Endodermal cell (in vitro differentiated cells): Measurements from ENCODE around the gene UBXN10. TPM values are rescaled to one million over a fixed set of nuclear protein-coding genes. Genes with fewer than 3 reads are reported as not detected.

Source experiments
- DNase-seq: peaks from one replicate; pipeline ENCODE4 v3.0.0-alpha.2; 2017
- H3K27ac ChIP-seq: 2 replicates; pipeline ENCODE4 v1.5.1; 2013; ENCODE audit warnings: mild to moderate bottlenecking, low read depth, low read length, moderate library complexity
- H3K27me3 ChIP-seq: 2 replicates; pipeline ENCODE4 v1.6.1; 2013; ENCODE audit warnings: mild to moderate bottlenecking, low read length, moderate library complexity; ENCODE audit not compliant: insufficient read depth, control insufficient read depth, poor library complexity, severe bottlenecking
- H3K36me3 ChIP-seq: 2 replicates; pipeline ENCODE4 v1.7.0; 2013; ENCODE audit warnings: mild to moderate bottlenecking, low read length, moderate library complexity; ENCODE audit not compliant: control insufficient read depth, insufficient read depth
- H3K4me1 ChIP-seq: one replicate; pipeline ENCODE4 v1.7.0; 2013; ENCODE audit warnings: low read length; ENCODE audit not compliant: control insufficient read depth, insufficient read depth
- H3K4me3 ChIP-seq: 2 replicates; pipeline ENCODE4 v1.5.1; 2013; ENCODE audit warnings: mild to moderate bottlenecking, low read length, moderate library complexity
- H3K9ac ChIP-seq: 2 replicates; pipeline ENCODE4 v1.6.1; 2013; ENCODE audit warnings: mild to moderate bottlenecking, low read length, moderate library complexity; ENCODE audit not compliant: poor library complexity, severe bottlenecking; ENCODE audit errors: extremely low read depth
- H3K9me3 ChIP-seq: 2 replicates; pipeline ENCODE4 v1.6.1; 2013; ENCODE audit warnings: mild to moderate bottlenecking, low read length, moderate library complexity; ENCODE audit not compliant: control insufficient read depth
- H3K27ac Mint-ChIP-seq: 2 replicates; pipeline ENCODE4 v1.8.0; 2020; ENCODE audit warnings: mixed read lengths
- H3K27me3 Mint-ChIP-seq: 2 replicates; pipeline ENCODE4 v1.8.0; 2021; ENCODE audit warnings: mild to moderate bottlenecking, mixed read lengths; ENCODE audit not compliant: insufficient read depth
- H3K36me3 Mint-ChIP-seq: 2 replicates; pipeline ENCODE4 v1.8.0; 2020; ENCODE audit warnings: low read depth, mixed read lengths
- H3K4me1 Mint-ChIP-seq: 2 replicates; pipeline ENCODE4 v1.8.0; 2020; ENCODE audit warnings: mixed read lengths
- H3K4me3 Mint-ChIP-seq: 2 replicates; pipeline ENCODE4 v1.8.0; 2020; ENCODE audit warnings: mild to moderate bottlenecking, moderate library complexity, mixed read lengths
- H3K9me3 Mint-ChIP-seq: 2 replicates; pipeline ENCODE4 v1.8.0; 2020; ENCODE audit warnings: mild to moderate bottlenecking, mixed read lengths
- CTCF ChIP-seq: fragments of 200-600 bp; sonication (generic); conservative IDR thresholded peaks from 2 replicates; pipeline ENCODE4 v1.5.0; 2021; ENCODE audit warnings: antibody characterized with exemption, mild to moderate bottlenecking
- WGBS, 2 experiments: methylation state at CpG; one replicate each; pipeline versions ENCODE4 v1.1.5 to v1.1.7; 2013; ENCODE audit warnings: missing lambda C conversion rate in 2 of 2, mixed read lengths in 1 of 2; ENCODE audit not compliant: insufficient coverage in 1 of 2, insufficient read length in 1 of 2; 5-methylcytosine and 5-hydroxymethylcytosine counted together
- total RNA-seq, 2 donors: library from RNA; stranded (reverse); fragmentation: NEBNext Ultra II Directional in 1 of 2; extraction: Animal tissue kit (Norgen Biotek cat#: 25700) in 1 of 2; gene quantifications; 2 replicates in 1 of 2; 3 replicates in 1 of 2; pipeline ENCODE4 v1.2.1, GENCODE V29; 2021

UBXN10 gene
- total RNA-seq, 2 donors from 2014 or later: 1.7 to 2.6 TPM

GRCh38 chr1:20167126-20167525 lies 18.8 kb upstream of the UBXN10 start:
- peaks cover 18% of the 10 kb centered on the region for H3K27me3 Mint-ChIP-seq
- no peak overlapping the region for H3K27ac Mint-ChIP-seq
- H3K4me3 ChIP-seq: no peak overlapping the region
- WGBS, 2 experiments: 83 to 87% methylated on average over 4 to 8 of the region's 8 CpGs
- H3K4me3 Mint-ChIP-seq: no peak overlapping the region
- no peaks in the 10 kb centered on the region for H3K36me3 ChIP-seq
- H3K36me3 Mint-ChIP-seq: no peaks in the 10 kb centered on the region
- no peak overlapping the region for H3K27ac ChIP-seq
- no peak for TF ChIP-seq CTCF
- peaks cover 26% of the 10 kb centered on the region for H3K9me3 Mint-ChIP-seq
- H3K27me3 ChIP-seq: no peaks in the 10 kb centered on the region
- H3K4me1 ChIP-seq: no peaks in the 10 kb centered on the region
- no peak overlapping the region for H3K9ac ChIP-seq
- H3K4me1 Mint-ChIP-seq: no peaks in the 10 kb centered on the region
- DNase-seq: no peak
- no peaks in the 10 kb centered on the region for H3K9me3 ChIP-seq

DNA sequence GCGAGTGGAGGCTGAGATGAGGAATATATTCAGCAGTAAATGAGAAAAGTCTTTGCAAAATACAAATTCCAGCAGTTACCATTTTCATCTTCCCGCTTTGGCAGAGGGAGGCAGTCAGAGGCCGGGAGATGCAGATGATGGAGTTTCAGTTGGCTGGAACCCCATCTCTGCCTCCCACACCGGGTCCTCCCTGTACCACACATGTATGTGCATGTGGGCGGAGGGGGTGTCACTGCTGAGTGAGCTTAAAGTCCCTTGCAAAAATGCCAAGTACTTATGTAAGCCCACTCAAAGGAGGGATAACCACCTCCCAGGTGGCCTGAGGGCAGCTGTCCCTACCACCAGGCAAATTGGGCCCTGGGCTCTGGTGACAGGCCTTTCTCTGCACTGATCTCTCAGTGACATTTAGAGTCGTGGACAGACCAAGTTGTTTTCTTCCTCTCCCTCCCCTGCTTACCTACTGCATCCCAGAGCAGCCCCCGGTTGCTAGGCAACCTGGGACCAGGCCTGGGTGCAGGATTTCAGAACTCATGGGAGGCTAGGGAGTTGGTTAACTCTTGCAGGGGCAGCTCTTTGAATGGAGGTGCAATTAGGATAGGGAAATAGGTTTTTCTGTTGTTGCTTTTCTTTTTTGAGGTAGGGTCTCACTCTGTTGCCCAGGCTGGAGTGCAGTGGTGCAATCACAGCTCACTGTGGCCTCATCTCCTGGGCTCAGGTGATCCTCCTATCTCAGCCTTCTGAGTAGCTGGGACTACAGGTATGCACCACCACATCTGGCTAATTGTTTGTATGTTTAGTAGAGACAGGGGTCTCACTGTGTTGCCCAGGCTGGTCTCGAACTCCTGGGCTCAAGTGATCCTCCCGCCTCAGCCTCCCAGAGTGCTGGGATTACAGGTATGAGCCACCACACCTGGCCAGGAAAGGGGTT lies 17.1 kb upstream of the UBXN10 start:
- H3K4me1 Mint-ChIP-seq: no peaks in the 10 kb centered on the region
- no peak overlapping the region for H3K27ac Mint-ChIP-seq
- Histone ChIP-seq H3K27me3 (no peaks in the 10 kb centered on the region), H3K9ac (no peak overlapping the region), H3K27ac (no peak overlapping the region), H3K4me3 (no peak overlapping the region), H3K9me3 (no peaks in the 10 kb centered on the region), H3K4me1 (no peaks in the 10 kb centered on the region), H3K36me3 (no peaks in the 10 kb centered on the region)
- no peak for DNase-seq
- no peak for TF ChIP-seq CTCF
- H3K27me3 Mint-ChIP-seq: peaks cover 15% of the 10 kb centered on the region
- peaks cover 11% of the 10 kb centered on the region for H3K9me3 Mint-ChIP-seq
- no peaks in the 10 kb centered on the region for H3K36me3 Mint-ChIP-seq
- 86 to 93% methylated on average over 5 to 9 of the region's 9 CpGs for WGBS, 2 experiments
- H3K4me3 Mint-ChIP-seq: no peak overlapping the region

- Mint-ChIP-seq H3K9me3 (peaks cover 4% of the 10 kb centered on the region), H3K27ac (no peak overlapping the region), H3K27me3 (peaks cover 15% of the 10 kb centered on the region), H3K4me1 (no peaks in the 10 kb centered on the region), H3K36me3 (no peaks in the 10 kb centered on the region), H3K4me3 (no peak overlapping the region)
- H3K4me3 ChIP-seq: no peak overlapping the region
- H3K36me3 ChIP-seq: no peaks in the 10 kb centered on the region
- no peaks in the 10 kb centered on the region for H3K27me3 ChIP-seq
- H3K9me3 ChIP-seq: no peaks in the 10 kb centered on the region
- no peak overlapping the region for H3K9ac ChIP-seq
- H3K27ac ChIP-seq: no peak overlapping the region
- H3K4me1 ChIP-seq: no peaks in the 10 kb centered on the region
- WGBS, 2 experiments: 95% methylated on average over 3 to 5 of the region's 5 CpGs
- no peak for TF ChIP-seq CTCF
- DNase-seq: no peak
These were observed 16.0 kb upstream of the UBXN10 start for GRCh38 chr1:20169932-20170331.
